HG03135 (cell line): ENCODE results near the gene SEC14L5.
A peak's percentile ranks its signal among the peaks of the same experiment; 100 is the strongest.

Source experiments
- ATAC-seq: cut with Tn5 transposase; IDR thresholded peaks from one replicate; pipeline ENCODE4 v1.9.1; 2021; ENCODE audit warnings: mild to moderate bottlenecking, moderate library complexity; ENCODE audit not compliant: unreplicated experiment

Gene SEC14L5

GRCh38 chr16:4957720-4958509, at the start of gene SEC14L5:
Gene SEC14L5, plus strand, starts transcription at chr16:4958330. Its CDS starts 994 bp downstream, at chr16:4959324.
- ATAC-seq, result peak; percentile 78

- ATAC-seq, result no peak
Measured at GRCh38 chr16:4908854-4909401, 49.2 kb upstream of the SEC14L5 start.

GRCh38 chr16:4909825-4910224, 48.3 kb upstream of the SEC14L5 start:
- ATAC-seq, result no peak

- no peak for ATAC-seq
Measured at GRCh38 chr16:4910828-4911227, 47.3 kb upstream of the SEC14L5 start.

GRCh38 chr16:4911970-4912386, 46.2 kb upstream of the SEC14L5 start:
- ATAC-seq, result no peak

- ATAC-seq, result no peak
Measured at GRCh38 chr16:4913130-4913773, 44.9 kb upstream of the SEC14L5 start.

GRCh38 chr16:4913774-4914525, 44.2 kb upstream of the SEC14L5 start:
- no peak for ATAC-seq

- no peak for ATAC-seq
Measured at GRCh38 chr16:4914528-4915225, 43.5 kb upstream of the SEC14L5 start.

GRCh38 chr16:4915226-4915761, 42.8 kb upstream of the SEC14L5 start:
- ATAC-seq, result no peak

- ATAC-seq, result no peak
Measured at GRCh38 chr16:4917117-4917516, 41.0 kb upstream of the SEC14L5 start.

- no peak for ATAC-seq
Measured at GRCh38 chr16:4918781-4919251, 39.3 kb upstream of the SEC14L5 start.

- no peak for ATAC-seq
Measured at GRCh38 chr16:4920826-4921225, 37.3 kb upstream of the SEC14L5 start.

GRCh38 chr16:4922721-4923342, 35.3 kb upstream of the SEC14L5 start:
- ATAC-seq, result no peak

GRCh38 chr16:4923853-4924252, 34.3 kb upstream of the SEC14L5 start:
- ATAC-seq, result no peak

GRCh38 chr16:4924593-4925292, 33.4 kb upstream of the SEC14L5 start:
- no peak for ATAC-seq

GRCh38 chr16:4925293-4925607, 32.9 kb upstream of the SEC14L5 start:
- ATAC-seq, result no peak

- ATAC-seq, result no peak
Measured at GRCh38 chr16:4925791-4926190, 32.3 kb upstream of the SEC14L5 start.

- no peak for ATAC-seq
Measured at GRCh38 chr16:4926928-4927327, 31.2 kb upstream of the SEC14L5 start.

GRCh38 chr16:4927661-4928060, 30.5 kb upstream of the SEC14L5 start:
- ATAC-seq, result no peak
